ENCODE results near the gene ADPRHL1. TPM values are rescaled to one million over a fixed set of nuclear protein-coding genes. Genes with fewer than 3 reads are reported as not detected.

ADPRHL1 gene
- total RNA-seq, 2 experiments from 2014 or later, result 0.42 to 0.47 TPM

DNA sequence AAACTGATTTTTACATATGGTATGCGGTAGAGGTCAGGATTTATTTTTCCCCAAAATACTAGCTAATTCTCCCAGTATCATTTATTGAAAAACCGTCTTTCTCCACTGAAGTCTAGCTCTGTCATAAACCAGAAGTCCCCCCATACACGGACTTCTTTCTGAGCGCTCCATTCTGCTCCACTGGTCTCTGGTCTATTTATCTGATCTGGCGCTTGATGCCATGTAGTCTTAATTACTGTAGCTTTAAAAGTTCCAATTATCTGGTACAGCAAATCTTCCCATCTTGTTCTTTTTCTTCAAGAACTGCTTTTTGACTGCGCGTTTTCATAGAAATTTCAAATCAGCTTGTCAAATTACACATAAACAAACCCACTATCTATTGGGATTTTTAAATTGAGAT, 23.5 kb upstream of the ADPRHL1 start:
- TF ChIP-seq, protein P1, sequence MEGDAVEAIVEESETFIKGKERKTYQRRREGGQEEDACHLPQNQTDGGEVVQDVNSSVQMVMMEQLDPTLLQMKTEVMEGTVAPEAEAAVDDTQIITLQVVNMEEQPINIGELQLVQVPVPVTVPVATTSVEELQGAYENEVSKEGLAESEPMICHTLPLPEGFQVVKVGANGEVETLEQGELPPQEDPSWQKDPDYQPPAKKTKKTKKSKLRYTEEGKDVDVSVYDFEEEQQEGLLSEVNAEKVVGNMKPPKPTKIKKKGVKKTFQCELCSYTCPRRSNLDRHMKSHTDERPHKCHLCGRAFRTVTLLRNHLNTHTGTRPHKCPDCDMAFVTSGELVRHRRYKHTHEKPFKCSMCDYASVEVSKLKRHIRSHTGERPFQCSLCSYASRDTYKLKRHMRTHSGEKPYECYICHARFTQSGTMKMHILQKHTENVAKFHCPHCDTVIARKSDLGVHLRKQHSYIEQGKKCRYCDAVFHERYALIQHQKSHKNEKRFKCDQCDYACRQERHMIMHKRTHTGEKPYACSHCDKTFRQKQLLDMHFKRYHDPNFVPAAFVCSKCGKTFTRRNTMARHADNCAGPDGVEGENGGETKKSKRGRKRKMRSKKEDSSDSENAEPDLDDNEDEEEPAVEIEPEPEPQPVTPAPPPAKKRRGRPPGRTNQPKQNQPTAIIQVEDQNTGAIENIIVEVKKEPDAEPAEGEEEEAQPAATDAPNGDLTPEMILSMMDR (IDR thresholded peaks at IDR 0.05), result no peak
- Mint-ChIP-seq H3K9me3 (no peaks in the 10 kb centered on the region), H3K4me1 (ENCODE audit: low read depth) (no peaks in the 10 kb centered on the region), H3K27me3 (no peaks in the 10 kb centered on the region), H3K27ac (no peak overlapping the region), H3K36me3 (ENCODE audit: low read depth) (peaks cover 72% of the 10 kb centered on the region), H3K4me3 (no peak overlapping the region)
- CTCF ChIA-PET, result no interaction called here
- H3K36me3 ChIP-seq (ENCODE audit: insufficient read depth, low read length), result peaks cover 21% of the 10 kb centered on the region
- no peak for DNase-seq
- intact Hi-C loops (cut with DNase I, micrococcal nuclease), result no loop called here
- POLR2A ChIA-PET, result no interaction called here
- no peak overlapping the region for H3K4me3 ChIP-seq (ENCODE audit: low read length)
- no peaks in the 10 kb centered on the region for H3K4me1 ChIP-seq (ENCODE audit: insufficient read depth, low read length)
- no peak overlapping the region for H3K27ac ChIP-seq (ENCODE audit: low read depth in 1 of 2, low read length in 2 of 2)
- ATAC-seq (ENCODE audit: poor library complexity), result no peak
- no peaks in the 10 kb centered on the region for H3K27me3 ChIP-seq (ENCODE audit: control insufficient read depth in 1 of 2, insufficient read depth in 2 of 2, low read length in 2 of 2)
- no peaks in the 10 kb centered on the region for H3K9me3 ChIP-seq (ENCODE audit: control insufficient read depth in 1 of 2, insufficient read depth in 1 of 2, low read length in 2 of 2)

DNA sequence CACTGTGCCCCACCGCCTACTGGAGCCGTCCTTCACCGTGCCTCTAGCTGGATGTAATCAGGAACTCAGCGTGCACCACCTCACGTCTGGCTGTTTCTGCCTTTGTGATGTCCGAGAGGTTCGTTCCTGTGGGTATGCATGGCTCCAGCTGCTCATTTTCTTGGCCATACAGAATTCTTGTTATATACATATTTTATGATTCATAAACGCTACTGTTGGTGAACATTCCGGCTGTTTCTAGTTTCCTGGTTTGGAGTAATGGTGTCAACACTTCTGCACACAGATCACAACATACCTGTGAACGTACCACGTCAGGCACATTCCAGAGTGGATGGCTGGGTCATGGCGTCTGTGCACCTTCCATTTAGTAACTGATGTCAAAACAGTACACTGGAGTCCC, 22.6 kb upstream of the ADPRHL1 start:
- no peak overlapping the region for H3K27ac ChIP-seq (ENCODE audit: low read depth in 1 of 2, low read length in 2 of 2)
- Mint-ChIP-seq H3K36me3 (ENCODE audit: low read depth) (peaks cover 75% of the 10 kb centered on the region), H3K27ac (no peak overlapping the region), H3K9me3 (no peaks in the 10 kb centered on the region), H3K4me1 (ENCODE audit: low read depth) (no peaks in the 10 kb centered on the region), H3K27me3 (no peaks in the 10 kb centered on the region), H3K4me3 (no peak overlapping the region)
- H3K36me3 ChIP-seq (ENCODE audit: insufficient read depth, low read length), result peaks cover 21% of the 10 kb centered on the region
- H3K27me3 ChIP-seq (ENCODE audit: control insufficient read depth in 1 of 2, insufficient read depth in 2 of 2, low read length in 2 of 2), result no peaks in the 10 kb centered on the region
- ChIA-PET CTCF (no interaction called here), POLR2A (no interaction called here)
- TF ChIP-seq, protein P1 (IDR thresholded peaks at IDR 0.05), result no peak
- DNase-seq (no peak), ATAC-seq (ENCODE audit: poor library complexity) (no peak)
- H3K4me3 ChIP-seq (ENCODE audit: low read length), result no peak overlapping the region
- H3K4me1 ChIP-seq (ENCODE audit: insufficient read depth, low read length), result no peaks in the 10 kb centered on the region
- intact Hi-C loops (cut with DNase I, micrococcal nuclease), result no loop called here
- H3K9me3 ChIP-seq (ENCODE audit: control insufficient read depth in 1 of 2, insufficient read depth in 1 of 2, low read length in 2 of 2), result no peaks in the 10 kb centered on the region

DNA sequence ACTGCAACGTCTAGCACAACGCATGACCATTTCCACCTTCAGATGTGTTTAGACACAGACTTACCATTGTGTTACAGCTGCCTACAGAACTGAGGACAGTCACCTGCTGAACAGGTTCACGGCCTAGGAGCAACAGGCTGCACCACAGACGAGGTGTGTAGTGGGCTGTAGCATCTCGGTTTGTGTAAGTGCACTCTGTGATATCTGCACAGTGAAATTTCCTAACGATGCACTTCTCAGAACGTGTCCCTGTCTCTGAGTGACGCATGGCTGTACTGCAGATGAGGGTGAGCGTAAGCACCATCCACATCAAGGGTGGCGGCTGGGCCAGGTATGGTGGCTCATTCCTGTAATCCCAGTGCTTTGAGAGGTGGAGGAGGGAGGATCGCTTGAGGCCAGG, 22.0 kb upstream of the ADPRHL1 start:
- Mint-ChIP-seq H3K27ac (no peak overlapping the region), H3K36me3 (ENCODE audit: low read depth) (peaks cover 76% of the 10 kb centered on the region), H3K4me1 (ENCODE audit: low read depth) (no peaks in the 10 kb centered on the region), H3K27me3 (no peaks in the 10 kb centered on the region), H3K4me3 (no peak overlapping the region), H3K9me3 (no peaks in the 10 kb centered on the region)
- Histone ChIP-seq H3K27me3 (ENCODE audit: control insufficient read depth in 1 of 2, insufficient read depth in 2 of 2, low read length in 2 of 2) (no peaks in the 10 kb centered on the region), H3K36me3 (ENCODE audit: insufficient read depth, low read length) (peaks cover 21% of the 10 kb centered on the region), H3K9me3 (ENCODE audit: control insufficient read depth in 1 of 2, insufficient read depth in 1 of 2, low read length in 2 of 2) (no peaks in the 10 kb centered on the region), H3K27ac (ENCODE audit: low read depth in 1 of 2, low read length in 2 of 2) (no peak overlapping the region), H3K4me1 (ENCODE audit: insufficient read depth, low read length) (no peaks in the 10 kb centered on the region), H3K4me3 (ENCODE audit: low read length) (no peak overlapping the region)
- intact Hi-C loops (cut with DNase I, micrococcal nuclease), result no loop called here
- POLR2A ChIA-PET, result no interaction called here
- DNase-seq (no peak), ATAC-seq (ENCODE audit: poor library complexity) (no peak)
- TF ChIP-seq, protein P1 (IDR thresholded peaks at IDR 0.05), result no peak
- CTCF ChIA-PET, result no interaction called here

All from CD4-positive, alpha-beta T cell (primary cell).